IPS-18c (cell line): ENCODE measurements around the gene ARHGAP36.

Experiments
- H3K4me3 ChIP-seq: 2 replicates; pipeline ENCODE4 v1.7.0; 2013; ENCODE audit warnings: low read depth, mild to moderate bottlenecking, low read length, moderate library complexity; ENCODE audit not compliant: insufficient read depth
- H3K9me3 ChIP-seq: one replicate; pipeline ENCODE4 v1.6.1; 2013; ENCODE audit warnings: mild to moderate bottlenecking, low read length, moderate library complexity; ENCODE audit not compliant: control insufficient read depth, insufficient read depth

The ARHGAP36 gene

DNA sequence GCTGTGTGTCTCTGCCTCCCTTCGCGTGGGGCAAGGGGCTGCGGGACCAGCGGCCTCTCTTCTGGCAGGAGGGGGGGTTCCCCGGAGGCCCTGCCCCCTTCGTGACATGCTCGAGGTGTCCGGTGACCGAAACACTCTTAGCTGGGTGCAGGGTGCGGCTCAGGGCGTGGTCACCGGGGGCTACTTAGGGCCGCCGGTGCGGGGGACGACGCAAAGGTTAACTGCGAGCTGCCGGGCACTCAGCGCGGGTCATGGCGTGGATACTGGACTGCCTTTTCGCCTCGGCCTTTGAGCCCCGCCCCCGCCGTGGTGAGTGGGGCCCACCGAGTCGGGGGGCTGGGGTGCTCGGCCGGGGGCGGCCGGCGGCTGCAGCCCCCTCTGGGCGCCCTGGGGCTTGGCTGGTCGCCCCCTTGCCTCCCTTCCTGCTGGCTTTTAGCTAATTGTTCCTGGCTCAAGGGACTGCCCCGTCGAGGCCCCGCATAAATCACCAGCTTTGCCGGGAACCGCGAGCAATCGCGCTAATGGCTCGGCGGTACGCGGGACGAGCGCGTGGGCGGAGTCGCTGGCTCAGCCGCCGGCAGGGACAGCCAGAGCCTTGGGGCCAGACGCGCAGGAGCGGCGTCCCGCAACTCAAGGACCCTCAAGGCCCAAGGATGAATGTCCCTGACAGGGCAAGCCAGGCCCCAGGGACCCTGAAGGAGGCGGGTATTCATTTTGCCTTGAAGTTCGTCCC is at the start of gene ARHGAP36:
Gene ARHGAP36, plus strand, starts transcription at position 211 of the 733 bp plus-strand sequence. CDS start 23,320 bp downstream, outside the sequence.
- Histone ChIP-seq H3K9me3 (peaks cover 6% of the 10 kb centered on the region), H3K4me3 (peak within 1 kb of the TSS; percentile 41)

GRCh38 chrX:131010186-131010585 is 48.0 kb upstream of the ARHGAP36 start:
- Histone ChIP-seq H3K9me3 (peaks cover 11% of the 10 kb centered on the region), H3K4me3 (no peak overlapping the region)

DNA sequence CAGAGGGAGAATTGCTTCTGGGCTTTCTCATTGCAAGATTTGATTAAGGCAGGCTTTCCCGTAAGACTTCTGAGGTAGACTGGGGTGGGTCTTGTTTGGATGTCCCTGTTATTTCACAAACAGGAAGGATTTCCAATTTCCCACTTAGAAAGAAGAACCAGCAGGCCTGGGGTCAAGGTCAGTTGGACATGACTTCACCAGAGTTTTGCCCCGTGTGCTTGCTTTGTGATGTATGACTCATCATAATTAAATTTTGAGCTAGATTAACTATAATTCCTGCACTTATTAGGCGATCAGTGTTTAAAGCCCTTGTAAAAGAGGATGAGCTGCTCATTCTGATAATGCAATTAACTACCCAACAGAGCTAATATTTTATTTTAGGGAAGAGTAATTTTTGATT is 32.8 kb upstream of the ARHGAP36 start:
- no peaks in the 10 kb centered on the region for H3K9me3 ChIP-seq
- no peak overlapping the region for H3K4me3 ChIP-seq

- Histone ChIP-seq H3K9me3 (no peaks in the 10 kb centered on the region), H3K4me3 (no peak overlapping the region)
Observed at GRCh38 chrX:131032354-131033230, 25.6 kb upstream of the ARHGAP36 start.

DNA sequence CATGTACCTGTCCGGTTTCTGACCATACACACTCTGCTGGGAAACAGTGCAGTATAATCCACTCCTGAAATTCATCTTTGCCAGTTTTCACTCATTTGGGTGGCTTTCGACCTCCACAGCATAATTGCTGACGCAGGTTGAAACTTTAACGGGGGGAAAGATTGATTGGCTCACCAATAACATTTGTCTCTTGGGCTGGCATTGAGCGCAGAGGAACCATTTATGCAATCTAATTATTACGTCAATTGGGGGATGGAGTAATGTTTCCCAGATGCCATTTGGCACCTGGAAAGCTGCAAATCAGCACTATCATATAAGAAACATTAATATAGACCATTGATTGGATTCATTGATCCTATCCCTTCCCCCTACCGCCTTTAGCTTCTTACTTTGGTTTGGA is 24.1 kb upstream of the ARHGAP36 start:
- Histone ChIP-seq H3K4me3 (no peak overlapping the region), H3K9me3 (no peaks in the 10 kb centered on the region)

DNA sequence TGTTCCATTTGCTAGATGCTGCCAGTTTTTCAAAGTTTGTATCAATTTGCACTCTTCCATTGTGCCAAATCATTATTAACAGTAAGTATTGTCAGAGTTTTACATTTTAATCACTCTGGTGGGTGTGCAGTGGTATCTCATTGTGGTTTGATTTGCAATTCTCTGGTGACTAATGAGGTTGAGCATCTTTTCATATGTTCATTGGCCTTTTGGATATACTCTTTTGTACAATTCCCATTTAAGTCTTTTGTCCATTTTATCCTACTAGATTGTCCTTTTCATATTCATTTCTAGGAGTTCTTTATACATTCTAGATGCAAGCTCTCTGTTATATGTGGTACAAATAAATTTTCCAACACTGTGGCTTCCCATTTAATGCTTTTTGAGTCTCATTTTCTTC is 17.4 kb upstream of the ARHGAP36 start:
- Histone ChIP-seq H3K9me3 (peaks cover 4% of the 10 kb centered on the region), H3K4me3 (no peak overlapping the region)

DNA sequence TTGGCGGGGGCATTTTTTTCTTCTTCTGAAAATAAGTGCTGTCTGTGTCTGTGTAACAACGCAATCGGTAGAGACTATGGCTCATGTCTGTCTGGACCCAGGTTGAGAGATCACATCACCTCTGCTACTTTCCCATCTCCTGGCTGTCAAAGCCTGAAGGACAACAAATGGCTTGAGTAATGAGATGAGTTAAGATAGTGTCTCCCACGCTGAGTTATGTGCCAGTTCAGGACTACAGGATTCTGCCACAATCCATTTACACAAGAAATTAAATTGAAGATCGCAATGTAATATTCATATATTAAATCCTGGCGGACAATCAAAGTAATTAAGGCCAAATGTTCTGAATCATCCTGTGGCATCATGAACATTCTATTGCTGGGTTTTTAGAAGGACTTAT is 16.5 kb upstream of the ARHGAP36 start:
- H3K4me3 ChIP-seq, result no peak overlapping the region
- H3K9me3 ChIP-seq, result peaks cover 4% of the 10 kb centered on the region

GRCh38 chrX:131045726-131046125 is 12.4 kb upstream of the ARHGAP36 start:
- no peak overlapping the region for H3K4me3 ChIP-seq
- peaks cover 12% of the 10 kb centered on the region for H3K9me3 ChIP-seq

GRCh38 chrX:131046596-131046995 is 11.6 kb upstream of the ARHGAP36 start:
- H3K9me3 ChIP-seq, result peaks cover 14% of the 10 kb centered on the region
- H3K4me3 ChIP-seq, result no peak overlapping the region; the same call in 1 of the 2 replicates

DNA sequence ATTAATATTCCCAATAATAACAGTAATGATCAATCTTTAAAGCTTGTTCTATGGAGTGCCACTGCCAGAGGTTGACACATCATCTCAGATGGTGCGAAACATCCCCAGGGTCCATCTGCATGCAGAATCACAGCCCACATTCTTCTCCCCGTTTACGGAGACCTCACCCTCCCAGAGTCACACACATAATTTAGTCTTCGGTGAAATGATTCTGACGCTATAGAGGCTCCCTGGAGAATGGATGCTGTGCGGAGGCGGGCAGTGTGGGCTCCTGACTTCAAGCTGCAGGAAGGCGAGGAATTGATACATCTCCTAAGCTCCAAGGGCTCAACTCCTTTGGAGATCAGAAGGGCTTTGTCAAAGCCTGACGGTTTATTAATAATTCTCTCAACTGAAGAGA is 11.0 kb upstream of the ARHGAP36 start:
- Histone ChIP-seq H3K9me3 (peaks cover 14% of the 10 kb centered on the region), H3K4me3 (no peak overlapping the region)

GRCh38 chrX:131053076-131053475 is 5.1 kb upstream of the ARHGAP36 start:
- no peak overlapping the region for H3K4me3 ChIP-seq

GRCh38 chrX:131054906-131055305 is 3.2 kb upstream of the ARHGAP36 start:
- peaks cover 15% of the 10 kb centered on the region for H3K9me3 ChIP-seq
- no peak overlapping the region for H3K4me3 ChIP-seq

More at GRCh38 chrX:131053076-131053475, 5.1 kb upstream of the ARHGAP36 start:
- peaks cover 16% of the 10 kb centered on the region for H3K9me3 ChIP-seq

DNA sequence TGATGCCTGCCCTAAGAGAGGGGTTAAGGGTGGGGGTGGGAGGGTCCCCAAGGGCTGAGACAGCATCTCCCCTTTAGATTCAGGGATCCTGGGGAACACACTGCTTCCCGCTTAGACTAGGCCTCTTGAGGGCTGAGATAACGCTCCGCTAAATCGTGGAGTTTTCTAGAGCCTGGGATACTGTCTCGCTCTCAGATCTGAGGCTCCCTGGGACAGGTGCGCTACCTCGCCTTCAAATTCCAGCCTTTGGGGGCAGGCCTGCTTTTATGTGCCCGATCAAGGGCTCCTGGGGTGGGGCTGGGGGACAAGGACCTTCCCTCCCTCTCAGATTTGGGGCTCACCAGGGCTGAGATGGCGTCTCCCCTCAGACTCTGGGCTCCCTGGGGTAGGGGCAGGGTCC is 440 bp upstream of the ARHGAP36 start:
- peak overlapping the region; percentile 41 for H3K4me3 ChIP-seq
- peaks cover 6% of the 10 kb centered on the region for H3K9me3 ChIP-seq

GRCh38 chrX:131059246-131059645 is 1.1 kb downstream of the ARHGAP36 start:
- no peak overlapping the region for H3K4me3 ChIP-seq
- H3K9me3 ChIP-seq, result peaks cover 6% of the 10 kb centered on the region

DNA sequence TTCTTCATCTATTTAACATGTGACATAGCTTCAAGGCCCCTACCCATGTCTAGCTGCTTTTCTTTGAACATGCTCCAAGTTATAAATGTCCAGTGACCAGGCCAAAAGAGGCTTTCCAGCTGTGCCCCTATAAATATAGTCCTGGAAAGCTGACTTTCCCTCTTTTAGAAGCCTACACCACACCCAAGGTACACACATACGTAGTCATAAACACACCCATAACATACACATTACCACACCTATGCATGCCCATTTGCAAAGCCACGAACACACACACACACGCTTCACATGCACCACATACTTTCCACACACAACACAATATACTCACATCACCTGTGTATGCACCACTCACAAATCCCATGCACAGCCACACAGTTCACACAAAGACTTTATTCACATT is 2.0 kb downstream of the ARHGAP36 start:
- Histone ChIP-seq H3K4me3 (no peak overlapping the region), H3K9me3 (peaks cover 6% of the 10 kb centered on the region)

DNA sequence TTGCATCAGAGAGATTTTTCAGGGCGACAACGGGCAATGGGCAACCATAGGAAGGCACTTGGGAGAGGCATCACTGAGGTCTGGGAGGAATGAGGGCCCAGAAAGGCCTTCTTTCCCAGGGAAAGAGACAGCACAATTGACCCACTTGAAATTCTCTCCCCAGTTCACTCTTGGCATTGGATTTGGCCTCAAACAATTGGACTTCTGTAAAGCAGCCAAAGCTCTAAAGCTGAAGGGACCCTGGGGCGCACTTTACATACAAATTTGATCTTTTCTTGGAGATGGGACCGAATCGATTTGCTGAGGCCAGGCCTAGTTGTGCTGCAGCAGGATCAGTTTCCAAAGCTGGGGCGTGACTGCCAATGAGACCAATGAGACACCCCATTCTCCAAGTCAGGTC is 3.2 kb downstream of the ARHGAP36 start:
- H3K4me3 ChIP-seq, result no peak overlapping the region
- peaks cover 6% of the 10 kb centered on the region for H3K9me3 ChIP-seq

- Histone ChIP-seq H3K4me3 (no peak overlapping the region), H3K9me3 (no peaks in the 10 kb centered on the region)
Observed at GRCh38 chrX:131063613-131064012, 5.5 kb downstream of the ARHGAP36 start.

DNA sequence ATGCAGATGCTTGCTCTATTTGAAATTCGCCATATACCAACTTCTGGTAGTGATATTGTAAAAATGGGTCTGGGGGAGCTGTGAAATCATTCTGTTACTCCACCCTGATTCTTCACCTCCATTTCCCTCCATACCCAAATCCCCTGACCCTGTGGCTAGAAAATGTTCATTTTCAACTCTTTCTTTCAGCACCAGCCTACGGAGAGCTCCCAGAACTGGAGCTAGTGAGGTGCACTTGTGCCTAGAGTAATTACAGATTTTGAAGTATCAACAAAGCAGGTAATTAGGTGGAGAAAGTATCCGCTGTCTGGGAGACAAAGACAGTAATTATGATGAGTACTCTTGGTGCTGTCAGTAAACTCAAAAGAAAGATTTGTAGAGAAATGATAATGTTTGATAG is 8.1 kb downstream of the ARHGAP36 start:
- H3K4me3 ChIP-seq, result no peak overlapping the region
- H3K9me3 ChIP-seq, result no peaks in the 10 kb centered on the region
